ENCODE measurements around the gene MAF. TPM values are rescaled to one million over a fixed set of nuclear protein-coding genes. Genes with fewer than 3 reads are reported as not detected.

Gene MAF
- total and polyA plus RNA-seq, 2 of the 4 experiments (the other 2 are of a cell fraction) = under 0.01 to 0.02 TPM

DNA sequence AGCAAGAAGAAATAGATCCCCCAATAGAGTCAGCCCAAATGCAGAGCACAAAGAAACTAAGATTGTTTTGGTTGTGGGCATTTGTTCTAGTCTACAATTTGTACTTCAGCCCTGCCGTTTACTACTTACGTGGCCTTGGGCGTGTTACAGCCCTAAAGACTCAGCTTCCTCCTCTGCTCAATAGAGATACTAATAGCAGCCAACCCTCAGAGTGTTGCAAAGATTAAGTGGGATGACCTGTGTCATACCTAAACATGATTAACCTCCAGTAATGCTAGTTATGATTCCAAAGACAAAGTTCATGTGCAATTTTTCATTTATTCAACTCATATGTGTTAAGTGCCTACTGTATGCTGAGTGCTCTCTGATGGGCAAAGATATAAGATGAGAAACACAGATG, 43.1 kb downstream of the MAF start:
- DNase-seq (no peak), ATAC-seq (ENCODE audit: low read depth) (no peak)
- BruUV-seq (replicated peaks) = no TSS peak

More for the DNA sequence above, 43.1 kb downstream of the MAF start:
- CTCF ChIA-PET = no interaction called here
- no peak overlapping the region for H3K4ac ChIP-seq (ENCODE audit: low read depth, low read length)
- dilution Hi-C loops (cut with HindIII; ENCODE audit: low sequenced_read_pairs, unreplicated experiment) = no loop called here
- POLR2A ChIA-PET (ENCODE audit: unreplicated experiment) = no interaction called here
- H2BK5ac ChIP-seq (ENCODE audit: low read depth, low read length, poor library complexity, severe bottlenecking) = no peak overlapping the region
- H3K4me1 ChIP-seq (ENCODE audit: control insufficient read depth, insufficient read depth, low read length) = no peaks in the 10 kb centered on the region
- H3K23ac ChIP-seq (ENCODE audit: low read depth, low read length) = no peak overlapping the region
- no CpG with 5 or more reads among the region's 3 CpGs for WGBS, 2 experiments (ENCODE audit: extremely low coverage in 2 of 2, insufficient read length in 1 of 2)
- H4K91ac ChIP-seq (ENCODE audit: insufficient read depth, low read depth, low read length) = no peak overlapping the region
- no peak overlapping the region for H3K27ac ChIP-seq (ENCODE audit: insufficient read depth, low read length)
- H2BK20ac ChIP-seq (ENCODE audit: low read depth, low read length) = no peak overlapping the region
- no peak overlapping the region for H2BK120ac ChIP-seq (ENCODE audit: low read depth, low read length)
- H2AK5ac ChIP-seq (ENCODE audit: low read depth, low read length) = no peak overlapping the region
- H3K56ac ChIP-seq (ENCODE audit: extremely low read depth, insufficient read depth, low read length) = no peak overlapping the region
- H2AK9ac ChIP-seq (replicated peaks; ENCODE audit: low read depth, low read length, poor library complexity) = no peak overlapping the region
- H3K9me3 ChIP-seq (ENCODE audit: control insufficient read depth, insufficient read depth, low read length) = peaks cover 12% of the 10 kb centered on the region
- H4K8ac ChIP-seq (ENCODE audit: low read depth in 2 of 2, low read length in 2 of 2) = no peak overlapping the region
- H3K36me3 ChIP-seq (ENCODE audit: control insufficient read depth, insufficient read depth, low read length) = no peaks in the 10 kb centered on the region
- no peak overlapping the region for H4K5ac ChIP-seq (ENCODE audit: low read depth, low read length)
- no peak overlapping the region for H3K4me2 ChIP-seq (ENCODE audit: low read depth, low read length)
- H3K79me1 ChIP-seq (ENCODE audit: low read depth in 1 of 2, low read length in 2 of 2) = no peaks in the 10 kb centered on the region
- H3K9ac ChIP-seq (ENCODE audit: low read depth, low read length) = no peak overlapping the region
- in situ Hi-C loops (cut with MboI; ENCODE audit: low sequenced_read_pairs) = no loop called here
- TF ChIP-seq CEBPB (IDR thresholded peaks at IDR 0.05; ENCODE audit: low read depth, low read length) (no peak), POLR2A (IDR thresholded peaks at IDR 0.05; ENCODE audit: low read depth, low read length) (no peak), CHD1 (IDR thresholded peaks at IDR 0.05; ENCODE audit: low read depth, low read length) (no peak), FOS (IDR thresholded peaks at IDR 0.05; ENCODE audit: low read depth, low read length) (no peak), RFX5 (IDR thresholded peaks at IDR 0.05; ENCODE audit: low read depth, low read length) (no peak), BHLHE40 (IDR thresholded peaks at IDR 0.05; ENCODE audit: low read depth, low read length) (no peak), MAFK (IDR thresholded peaks at IDR 0.05; ENCODE audit: low read depth, low read length) (no peak), NFE2L2 (IDR thresholded peaks at IDR 0.05; ENCODE audit: low read depth, low read length) (no peak), RCOR1 (IDR thresholded peaks at IDR 0.05; ENCODE audit: insufficient replicate concordance, low read length) (no peak), RAD21 (IDR thresholded peaks at IDR 0.05; ENCODE audit: low read length) (no peak), MAZ (IDR thresholded peaks at IDR 0.05; ENCODE audit: borderline replicate concordance, low read depth, low read length) (no peak), SMC3 (IDR thresholded peaks at IDR 0.05; ENCODE audit: low read depth, low read length) (no peak)
- TF ChIP-seq, protein P1, sequence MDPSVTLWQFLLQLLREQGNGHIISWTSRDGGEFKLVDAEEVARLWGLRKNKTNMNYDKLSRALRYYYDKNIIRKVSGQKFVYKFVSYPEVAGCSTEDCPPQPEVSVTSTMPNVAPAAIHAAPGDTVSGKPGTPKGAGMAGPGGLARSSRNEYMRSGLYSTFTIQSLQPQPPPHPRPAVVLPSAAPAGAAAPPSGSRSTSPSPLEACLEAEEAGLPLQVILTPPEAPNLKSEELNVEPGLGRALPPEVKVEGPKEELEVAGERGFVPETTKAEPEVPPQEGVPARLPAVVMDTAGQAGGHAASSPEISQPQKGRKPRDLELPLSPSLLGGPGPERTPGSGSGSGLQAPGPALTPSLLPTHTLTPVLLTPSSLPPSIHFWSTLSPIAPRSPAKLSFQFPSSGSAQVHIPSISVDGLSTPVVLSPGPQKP (IDR thresholded peaks at IDR 0.05; ENCODE audit: borderline replicate concordance, low read depth, low read length) = no peak
- TF ChIP-seq, protein P2, sequence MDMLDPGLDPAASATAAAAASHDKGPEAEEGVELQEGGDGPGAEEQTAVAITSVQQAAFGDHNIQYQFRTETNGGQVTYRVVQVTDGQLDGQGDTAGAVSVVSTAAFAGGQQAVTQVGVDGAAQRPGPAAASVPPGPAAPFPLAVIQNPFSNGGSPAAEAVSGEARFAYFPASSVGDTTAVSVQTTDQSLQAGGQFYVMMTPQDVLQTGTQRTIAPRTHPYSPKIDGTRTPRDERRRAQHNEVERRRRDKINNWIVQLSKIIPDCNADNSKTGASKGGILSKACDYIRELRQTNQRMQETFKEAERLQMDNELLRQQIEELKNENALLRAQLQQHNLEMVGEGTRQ (IDR thresholded peaks at IDR 0.05; ENCODE audit: low read depth, low read length) = no peak
- TF ChIP-seq, protein P3, sequence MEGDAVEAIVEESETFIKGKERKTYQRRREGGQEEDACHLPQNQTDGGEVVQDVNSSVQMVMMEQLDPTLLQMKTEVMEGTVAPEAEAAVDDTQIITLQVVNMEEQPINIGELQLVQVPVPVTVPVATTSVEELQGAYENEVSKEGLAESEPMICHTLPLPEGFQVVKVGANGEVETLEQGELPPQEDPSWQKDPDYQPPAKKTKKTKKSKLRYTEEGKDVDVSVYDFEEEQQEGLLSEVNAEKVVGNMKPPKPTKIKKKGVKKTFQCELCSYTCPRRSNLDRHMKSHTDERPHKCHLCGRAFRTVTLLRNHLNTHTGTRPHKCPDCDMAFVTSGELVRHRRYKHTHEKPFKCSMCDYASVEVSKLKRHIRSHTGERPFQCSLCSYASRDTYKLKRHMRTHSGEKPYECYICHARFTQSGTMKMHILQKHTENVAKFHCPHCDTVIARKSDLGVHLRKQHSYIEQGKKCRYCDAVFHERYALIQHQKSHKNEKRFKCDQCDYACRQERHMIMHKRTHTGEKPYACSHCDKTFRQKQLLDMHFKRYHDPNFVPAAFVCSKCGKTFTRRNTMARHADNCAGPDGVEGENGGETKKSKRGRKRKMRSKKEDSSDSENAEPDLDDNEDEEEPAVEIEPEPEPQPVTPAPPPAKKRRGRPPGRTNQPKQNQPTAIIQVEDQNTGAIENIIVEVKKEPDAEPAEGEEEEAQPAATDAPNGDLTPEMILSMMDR (conservative IDR thresholded peaks at IDR 0.05; ENCODE audit: low read depth, low read length) = no peak
- H3K14ac ChIP-seq (replicated peaks; ENCODE audit: low read depth, low read length) = no peak overlapping the region
- no peak overlapping the region for H3K4me3 ChIP-seq (ENCODE audit: insufficient read depth, low read depth, low read length)
- no peaks in the 10 kb centered on the region for H4K20me1 ChIP-seq (ENCODE audit: insufficient read depth, low read length)
- no peak overlapping the region for H3K18ac ChIP-seq (ENCODE audit: low read depth, low read length)
- H2BK15ac ChIP-seq (ENCODE audit: low read depth, low read length) = no peak overlapping the region
- intact Hi-C loops (cut with micrococcal nuclease) = no loop called here
- no peaks in the 10 kb centered on the region for H3K9me1 ChIP-seq (ENCODE audit: insufficient read depth, low read length)
- no peaks in the 10 kb centered on the region for H3K27me3 ChIP-seq (ENCODE audit: control insufficient read depth, insufficient read depth, low read length)
- no peak overlapping the region for H2AFZ ChIP-seq (replicated peaks; ENCODE audit: low read length, poor library complexity)

Data from IMR-90 (cell line).